ENCODE data around the gene SSNA1.

DNA sequence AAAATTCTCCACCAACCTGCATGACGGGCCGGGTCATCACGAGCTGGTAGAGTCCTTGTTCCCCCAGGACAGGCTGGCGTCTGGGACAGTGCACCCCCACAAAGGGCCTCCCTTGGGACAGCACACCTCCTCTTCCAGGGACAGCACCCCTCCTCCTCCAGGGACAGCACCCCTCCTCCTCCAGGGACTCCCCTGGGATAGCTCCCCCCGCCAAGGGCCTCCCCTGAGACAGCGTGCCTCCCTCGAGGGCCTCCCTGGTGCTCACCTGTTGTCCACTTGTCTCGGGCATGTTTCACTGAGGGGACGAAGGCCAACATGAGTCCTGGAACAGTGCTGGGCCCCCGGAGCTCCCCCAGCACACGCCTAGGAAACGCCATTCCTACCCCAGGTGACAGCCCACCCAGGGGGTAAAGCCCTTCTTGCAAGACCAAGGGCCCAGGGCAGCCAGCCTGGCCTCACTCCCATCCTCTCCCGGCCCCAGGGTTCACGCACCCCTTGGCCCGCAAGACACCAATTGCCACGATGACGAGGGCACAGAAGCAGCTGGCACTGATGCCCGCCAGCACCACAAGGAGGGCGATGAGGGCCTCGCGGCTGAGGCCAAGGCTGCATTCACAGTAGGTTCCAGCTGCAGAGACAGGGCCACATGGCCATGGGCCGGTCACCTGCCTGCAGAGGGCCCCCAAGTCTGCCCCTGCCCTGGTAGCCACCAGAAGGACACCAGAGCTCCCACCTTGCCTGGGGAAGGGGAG, 17.2 kb upstream of the SSNA1 start:
- TF ChIP-seq, protein P1, sequence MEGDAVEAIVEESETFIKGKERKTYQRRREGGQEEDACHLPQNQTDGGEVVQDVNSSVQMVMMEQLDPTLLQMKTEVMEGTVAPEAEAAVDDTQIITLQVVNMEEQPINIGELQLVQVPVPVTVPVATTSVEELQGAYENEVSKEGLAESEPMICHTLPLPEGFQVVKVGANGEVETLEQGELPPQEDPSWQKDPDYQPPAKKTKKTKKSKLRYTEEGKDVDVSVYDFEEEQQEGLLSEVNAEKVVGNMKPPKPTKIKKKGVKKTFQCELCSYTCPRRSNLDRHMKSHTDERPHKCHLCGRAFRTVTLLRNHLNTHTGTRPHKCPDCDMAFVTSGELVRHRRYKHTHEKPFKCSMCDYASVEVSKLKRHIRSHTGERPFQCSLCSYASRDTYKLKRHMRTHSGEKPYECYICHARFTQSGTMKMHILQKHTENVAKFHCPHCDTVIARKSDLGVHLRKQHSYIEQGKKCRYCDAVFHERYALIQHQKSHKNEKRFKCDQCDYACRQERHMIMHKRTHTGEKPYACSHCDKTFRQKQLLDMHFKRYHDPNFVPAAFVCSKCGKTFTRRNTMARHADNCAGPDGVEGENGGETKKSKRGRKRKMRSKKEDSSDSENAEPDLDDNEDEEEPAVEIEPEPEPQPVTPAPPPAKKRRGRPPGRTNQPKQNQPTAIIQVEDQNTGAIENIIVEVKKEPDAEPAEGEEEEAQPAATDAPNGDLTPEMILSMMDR (IDR thresholded peaks at IDR 0.05; ENCODE audit: insufficient read depth, low read depth, low read length) = no peak
- TF ChIP-seq EZH2 (IDR thresholded peaks at IDR 0.05; ENCODE audit: insufficient read depth, low read length) = no peak
